Measurements from ENCODE around the gene DHTKD1. TPM values are rescaled to one million over a fixed set of nuclear protein-coding genes. Genes with fewer than 3 reads are reported as not detected.

The DHTKD1 gene
- total and polyA plus RNA-seq, 10 of the 15 experiments (the other 5 are each of a cell fraction or from before 2014, with no cell fraction given), result 11.3 to 35.0 (median 26.9) TPM

- Histone ChIP-seq H3K9ac (ENCODE audit: control insufficient read depth, insufficient read depth, low read length) (no peak overlapping the region), H3K27me3 (replicated peaks in 1 of 2; ENCODE audit: control insufficient read depth in 2 of 2, insufficient read depth in 2 of 2, low read length in 1 of 2) (no peaks in the 10 kb centered on the region), H3K9me3 (replicated peaks; ENCODE audit: control insufficient read depth, insufficient read depth, low read length) (no peaks in the 10 kb centered on the region), H3K4me1 (ENCODE audit: control insufficient read depth, insufficient read depth, low read length) (no peaks in the 10 kb centered on the region), H3K36me3 (ENCODE audit: control insufficient read depth in 2 of 2, insufficient read depth in 2 of 2, low read length in 1 of 2) (peaks cover 0 to 19% of the 10 kb centered on the region in 2 experiments; a peak in 2 of 4 replicates), H3K27ac (ENCODE audit: control insufficient read depth, insufficient read depth) (no peak overlapping the region), H2AFZ (ENCODE audit: control insufficient read depth, low read depth, low read length) (no peak overlapping the region), H3K79me2 (ENCODE audit: control insufficient read depth, insufficient read depth, low read length) (no peaks in the 10 kb centered on the region), H4K20me1 (ENCODE audit: control insufficient read depth, insufficient read depth) (no peaks in the 10 kb centered on the region), H3K4me2 (ENCODE audit: control insufficient read depth, insufficient read depth) (no peak overlapping the region), H3K4me3 (no peak overlapping the region)
- POLR2A ChIA-PET, result interaction anchor here (1.3 kb wide), 1 partner anchor 10 kb away, joined by 3 read pairs; no protein-coding TSS in a partner anchor
- in situ Hi-C loops (cut with MboI), result no loop called here
- DNase-seq (ENCODE audit: low read depth, low spot score), result no peak
- no peak for TF ChIP-seq PML (IDR thresholded peaks at IDR 0.05; ENCODE audit: low read length)
- no peak for TF ChIP-seq ZBTB11 (CRISPR knock-in tag; IDR thresholded peaks at IDR 0.05)
- TF ChIP-seq ASH2L (IDR thresholded peaks at IDR 0.05; ENCODE audit: borderline replicate concordance, low read depth), result no peak
- no peak for TF ChIP-seq ELK1 (IDR thresholded peaks at IDR 0.05; ENCODE audit: low read depth, low read length)
- TF ChIP-seq E2F4 (IDR thresholded peaks at IDR 0.05; ENCODE audit: low read depth, low read length), result no peak
- TF ChIP-seq ATF2 (IDR thresholded peaks at IDR 0.05; ENCODE audit: low read length), result no peak
- SMC1A ChIA-PET (ENCODE audit: uncharacterized antibody, unreplicated experiment), result no interaction called here
- no peak for FAIRE-seq
- no peak for ATAC-seq
- CTCF ChIA-PET, result no interaction called here
- RAD21 ChIA-PET (ENCODE audit: unreplicated experiment), result no interaction called here
- intact Hi-C loops (cut with micrococcal nuclease; ENCODE audit: unreplicated experiment), result no loop called here
- no TSS peak for BruUV-seq (replicated peaks)
- WGBS (ENCODE audit: insufficient coverage, insufficient replicate concordance, low lambda C conversion rate, missing lambda C conversion rate), result 88% methylated on average over 4 of the region's 4 CpGs
Observed at GRCh38 chr10:12098966-12099365, 30.2 kb downstream of the DHTKD1 start.
